Measurements from ENCODE around the gene ABCA7.

Gene ABCA7

GRCh38 chr19:1073956-1074517 lies 34.1 kb downstream of the ABCA7 start:
- no peak for DNase-seq

GRCh38 chr19:1074544-1075283 lies 34.8 kb downstream of the ABCA7 start:
- peak; percentile 84 for DNase-seq

- no peak for DNase-seq
Observed at GRCh38 chr19:1076046-1076386, 36.1 kb downstream of the ABCA7 start.

- DNase-seq, result peak; percentile 96
Observed at GRCh38 chr19:1076951-1077350, 37.0 kb downstream of the ABCA7 start.

- DNase-seq, result peak; percentile 75
Observed at GRCh38 chr19:1079566-1080111, 39.7 kb downstream of the ABCA7 start.

GRCh38 chr19:1080360-1081161 lies 40.7 kb downstream of the ABCA7 start:
- DNase-seq, result no peak

- no peak for DNase-seq
Observed at GRCh38 chr19:1081301-1082164, 41.6 kb downstream of the ABCA7 start.

- peak; percentile 78 for DNase-seq
Observed at GRCh38 chr19:1082165-1082927, 42.4 kb downstream of the ABCA7 start.

GRCh38 chr19:1082928-1083816 lies 43.3 kb downstream of the ABCA7 start:
- no peak for DNase-seq

GRCh38 chr19:1084024-1084868 lies 44.3 kb downstream of the ABCA7 start:
- peak; percentile 48 for DNase-seq

GRCh38 chr19:1085053-1085658 lies 45.2 kb downstream of the ABCA7 start:
- no peak for DNase-seq

GRCh38 chr19:1085676-1086442 lies 46.0 kb downstream of the ABCA7 start:
- no peak for DNase-seq

GRCh38 chr19:1086613-1087012 lies 46.7 kb downstream of the ABCA7 start:
- DNase-seq, result no peak

GRCh38 chr19:1087813-1088415 lies 48.0 kb downstream of the ABCA7 start:
- DNase-seq, result no peak

- DNase-seq, result no peak
Observed at GRCh38 chr19:1088416-1089010, 48.6 kb downstream of the ABCA7 start.

GRCh38 chr19:1089126-1089771 lies 49.3 kb downstream of the ABCA7 start:
- DNase-seq, result no peak

- DNase-seq, result no peak
Observed at GRCh38 chr19:1089891-1090290, 50.0 kb downstream of the ABCA7 start.
